Ascending aorta (tissue), 2 donors: ENCODE results near the gene CFAP97. TPM values are rescaled to one million over a fixed set of nuclear protein-coding genes. Genes with fewer than 3 reads are reported as not detected.

Source experiments
- DNase-seq, 2 donors: peaks; one replicate each; pipeline ENCODE4 v3.0.0-alpha.2; 2019; ENCODE audit warnings: low spot score in 2 of 2
- H3K27ac ChIP-seq, 2 donors: fragments of 200-600 bp; sonication (generic); one replicate each; pipeline ENCODE4 v1.5.1; 2016 to 2017; ENCODE audit warnings: mild to moderate bottlenecking in 1 of 2
- H3K27me3 ChIP-seq: fragments of 200-600 bp; sonication (generic); one replicate; pipeline ENCODE4 v1.5.1; 2017
- H3K36me3 ChIP-seq, 2 donors: fragments of 200-600 bp; sonication (generic); one replicate each; pipeline ENCODE4 v1.5.1; 2016
- H3K4me1 ChIP-seq, 2 donors: fragments of 200-600 bp; sonication (generic); one replicate each; pipeline ENCODE4 v1.5.1; 2016 to 2017; ENCODE audit warnings: mild to moderate bottlenecking in 1 of 2
- H3K4me3 ChIP-seq, 2 donors: fragments of 200-600 bp; sonication (generic); one replicate each; pipeline ENCODE4 v1.5.1; 2016 to 2017; ENCODE audit warnings: mild to moderate bottlenecking in 1 of 2
- H3K9me3 ChIP-seq, 2 donors: fragments of 200-600 bp; sonication (generic); one replicate each; pipeline ENCODE4 v1.5.1; 2016
- CTCF ChIP-seq, 3 experiments: fragments of 200-600 bp in 2 of 3; fragments of 450-650 bp in 1 of 3; sonication (generic) in 2 of 3; IDR thresholded peaks; one replicate each; pipeline ENCODE4 v1.5.1; 2016 to 2019; ENCODE audit warnings: antibody characterized with exemption in 3 of 3, mild to moderate bottlenecking in 1 of 3, moderate library complexity in 1 of 3
- intact Hi-C: fragments of 100-400 bp; cut with DNase I; formaldehyde crosslinking; loops from one replicate; pipeline ENCODE4 v1.15.1; 2023
- total RNA-seq: library from RNA; depleted of rRNA; stranded (reverse); fragments of >200 nt; gene quantifications from one replicate; pipeline ENCODE4 v1.1.0, GENCODE V29; 2016

Gene CFAP97
- total RNA-seq, 1 donor from 2014 or later = 27.7 TPM

- peaks cover 0 to 22% of the 10 kb centered on the region in 2 donors for H3K4me1 ChIP-seq
- no peaks in the 10 kb centered on the region for H3K9me3 ChIP-seq
- intact Hi-C loops = no loop called here
- TF ChIP-seq CTCF (IDR thresholded peaks at IDR 0.05) = no peak
- H3K27ac ChIP-seq = peak overlapping the region in 1 of 2 donors; percentile 16
- no peak for DNase-seq
- H3K36me3 ChIP-seq = no peaks in the 10 kb centered on the region
- H3K27me3 ChIP-seq = no peaks in the 10 kb centered on the region
- H3K4me3 ChIP-seq = no peak overlapping the region
These were observed 18.1 kb upstream of the CFAP97 start for GRCh38 chr4:185221912-185222311.

- TF ChIP-seq CTCF (IDR thresholded peaks at IDR 0.05) = no peak
- no peaks in the 10 kb centered on the region for H3K27me3 ChIP-seq
- no peaks in the 10 kb centered on the region for H3K36me3 ChIP-seq
- H3K9me3 ChIP-seq = no peaks in the 10 kb centered on the region
- DNase-seq = no peak
- intact Hi-C loops = no loop called here
- peaks cover 0 to 21% of the 10 kb centered on the region in 2 donors for H3K4me1 ChIP-seq
- no peak overlapping the region for H3K4me3 ChIP-seq
- H3K27ac ChIP-seq = no peak overlapping the region
These were observed 17.7 kb upstream of the CFAP97 start for GRCh38 chr4:185221491-185221890.

GRCh38 chr4:185219551-185220344, 15.9 kb upstream of the CFAP97 start:
- H3K9me3 ChIP-seq = no peaks in the 10 kb centered on the region
- intact Hi-C loops = no loop called here
- no peaks in the 10 kb centered on the region for H3K27me3 ChIP-seq
- H3K27ac ChIP-seq = peak overlapping the region in 1 of 2 donors; percentile 49
- peak in 1 of 2 donors; percentile 64 for DNase-seq
- peaks cover 0 to 28% of the 10 kb centered on the region in 2 donors for H3K4me1 ChIP-seq
- TF ChIP-seq CTCF (IDR thresholded peaks at IDR 0.05) = no peak
- no peak overlapping the region for H3K4me3 ChIP-seq
- H3K36me3 ChIP-seq = no peaks in the 10 kb centered on the region

GRCh38 chr4:185218312-185218711, 14.5 kb upstream of the CFAP97 start:
- Histone ChIP-seq H3K27ac (peak overlapping the region; percentile 53 to 71), H3K27me3 (no peaks in the 10 kb centered on the region), H3K4me3 (no peak overlapping the region), H3K4me1 (peaks cover 0 to 28% of the 10 kb centered on the region in 2 donors), H3K9me3 (no peaks in the 10 kb centered on the region), H3K36me3 (no peaks in the 10 kb centered on the region)
- intact Hi-C loops = no loop called here
- TF ChIP-seq CTCF (IDR thresholded peaks at IDR 0.05) = no peak
- peak in 1 of 2 donors; percentile 50 for DNase-seq

- H3K36me3 ChIP-seq = no peaks in the 10 kb centered on the region
- peaks cover 0 to 29% of the 10 kb centered on the region in 2 donors for H3K4me1 ChIP-seq
- intact Hi-C loops = no loop called here
- no peaks in the 10 kb centered on the region for H3K9me3 ChIP-seq
- peak in 1 of 2 donors; percentile 42 for DNase-seq
- H3K27me3 ChIP-seq = no peaks in the 10 kb centered on the region
- no peak for TF ChIP-seq CTCF (IDR thresholded peaks at IDR 0.05)
- H3K4me3 ChIP-seq = peak overlapping the region in 1 of 2 donors; percentile 38
- H3K27ac ChIP-seq = peak overlapping the region; percentile 53 to 71
These were observed 13.7 kb upstream of the CFAP97 start for GRCh38 chr4:185217408-185217975.
